ACC112 (cell line): ENCODE data around the gene IGF2R.

Experiments used
- H2AFZ ChIP-seq: fragments of 200-600 bp; sonication (generic); one replicate; pipeline ENCODE4 v1.6.0; 2017; ENCODE audit warnings: antibody characterized with exemption, low read length; ENCODE audit not compliant: unreplicated experiment
- H3K27ac ChIP-seq: fragments of 200-600 bp; sonication (generic); 2 replicates; pipeline ENCODE4 v1.5.1; 2014; ENCODE audit warnings: low read depth, mild to moderate bottlenecking, antibody characterized with exemption, low read length, moderate library complexity
- H3K27me3 ChIP-seq: fragments of 200-600 bp; sonication (generic); 2 replicates; pipeline ENCODE4 v1.6.1; 2014; ENCODE audit warnings: mild to moderate bottlenecking, antibody characterized with exemption, low read length, moderate library complexity, mixed read lengths; ENCODE audit not compliant: insufficient read depth
- H3K36me3 ChIP-seq: fragments of 200-600 bp; sonication (generic); 2 replicates; pipeline ENCODE4 v1.6.1; 2016; ENCODE audit warnings: mild to moderate bottlenecking, antibody characterized with exemption, low read length, moderate library complexity, mixed read lengths; ENCODE audit not compliant: insufficient read depth
- H3K4me1 ChIP-seq: fragments of 200-600 bp; sonication (generic); one replicate; pipeline ENCODE4 v1.6.1; 2016; ENCODE audit warnings: low read length, mixed read lengths; ENCODE audit not compliant: insufficient read depth, unreplicated experiment, control insufficient read depth
- H3K4me3 ChIP-seq: fragments of 200-600 bp; sonication (generic); 2 replicates; pipeline ENCODE4 v1.5.1; 2014; ENCODE audit warnings: mild to moderate bottlenecking, low read depth, low read length
- H3K79me2 ChIP-seq: fragments of 200-600 bp; sonication (generic); one replicate; pipeline ENCODE4 v1.6.0; 2016; ENCODE audit warnings: low read length; ENCODE audit not compliant: control insufficient read depth, unreplicated experiment, insufficient read depth

The IGF2R gene

DNA sequence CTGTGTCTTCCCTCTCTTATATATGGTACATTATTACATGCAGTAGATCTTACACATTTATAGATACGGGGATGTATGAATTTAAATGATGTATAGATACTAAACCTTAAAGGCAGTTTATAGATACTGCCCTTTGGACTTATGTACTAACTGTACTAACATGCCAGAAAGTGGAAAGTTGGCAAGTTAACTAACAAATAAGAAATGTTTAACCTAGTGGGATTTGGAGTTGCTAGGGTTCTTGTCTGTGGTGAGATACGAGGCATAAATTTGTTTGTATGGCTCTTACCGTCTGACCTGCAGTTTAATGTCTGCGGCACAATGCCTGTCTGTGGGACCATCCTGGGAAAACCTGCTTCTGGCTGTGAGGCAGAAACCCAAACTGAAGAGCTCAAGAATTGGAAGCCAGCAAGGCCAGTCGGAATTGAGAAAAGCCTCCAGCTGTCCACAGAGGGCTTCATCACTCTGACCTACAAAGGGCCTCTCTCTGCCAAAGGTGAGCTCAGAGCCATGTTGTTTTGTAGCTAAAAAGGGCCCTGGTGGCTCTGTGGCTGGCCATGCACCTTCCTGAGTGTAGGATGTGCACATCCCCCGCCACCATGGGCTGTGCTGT is 89.8 kb downstream of the IGF2R start:
- Histone ChIP-seq H3K79me2 (no peaks in the 10 kb centered on the region), H3K27me3 (no peaks in the 10 kb centered on the region), H3K27ac (no peak overlapping the region), H3K4me3 (no peak overlapping the region), H3K4me1 (no peaks in the 10 kb centered on the region), H2AFZ (no peak overlapping the region), H3K36me3 (peaks cover 33% of the 10 kb centered on the region)

- Histone ChIP-seq H2AFZ (no peak overlapping the region), H3K4me3 (no peak overlapping the region), H3K4me1 (no peaks in the 10 kb centered on the region), H3K36me3 (peaks cover 46% of the 10 kb centered on the region), H3K79me2 (no peaks in the 10 kb centered on the region), H3K27ac (no peak overlapping the region), H3K27me3 (no peaks in the 10 kb centered on the region)
Measured at GRCh38 chr6:160060221-160060620, 91.3 kb downstream of the IGF2R start.

- H3K79me2 ChIP-seq = no peaks in the 10 kb centered on the region
- H3K27me3 ChIP-seq = no peaks in the 10 kb centered on the region
- peaks cover 46% of the 10 kb centered on the region for H3K36me3 ChIP-seq
- H3K4me1 ChIP-seq = no peaks in the 10 kb centered on the region
- H3K27ac ChIP-seq = no peak overlapping the region
- H2AFZ ChIP-seq = no peak overlapping the region
- no peak overlapping the region for H3K4me3 ChIP-seq
Measured at GRCh38 chr6:160060920-160061447, 92.1 kb downstream of the IGF2R start.

- Histone ChIP-seq H3K79me2 (no peaks in the 10 kb centered on the region), H3K27ac (no peak overlapping the region), H3K4me3 (no peak overlapping the region), H3K27me3 (no peaks in the 10 kb centered on the region), H3K4me1 (no peaks in the 10 kb centered on the region), H3K36me3 (peaks cover 41% of the 10 kb centered on the region), H2AFZ (no peak overlapping the region)
Measured at GRCh38 chr6:160063771-160064413, 95.0 kb downstream of the IGF2R start.

DNA sequence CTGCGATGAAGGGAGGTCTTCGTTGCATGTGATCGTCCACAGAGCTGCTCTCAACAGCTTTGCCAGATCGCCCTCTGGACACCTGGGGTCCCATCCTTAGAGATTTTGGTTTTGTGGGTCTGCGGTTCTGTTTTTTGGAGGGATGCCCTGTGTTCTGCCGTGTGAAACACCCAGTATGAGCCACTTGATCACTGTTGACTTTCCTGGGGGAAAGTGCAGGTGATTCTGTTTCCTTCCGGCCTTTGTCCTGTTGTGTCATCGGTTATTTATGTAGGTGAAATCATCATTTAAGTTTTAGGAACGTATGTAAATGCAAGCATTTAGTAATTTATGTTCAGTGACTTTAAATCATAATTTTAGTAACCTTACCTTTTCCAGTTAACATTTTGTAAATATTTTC is 96.3 kb downstream of the IGF2R start:
- H3K36me3 ChIP-seq = peaks cover 42% of the 10 kb centered on the region
- H3K4me3 ChIP-seq = no peak overlapping the region
- H3K27ac ChIP-seq = no peak overlapping the region
- no peaks in the 10 kb centered on the region for H3K79me2 ChIP-seq
- H2AFZ ChIP-seq = no peak overlapping the region
- no peaks in the 10 kb centered on the region for H3K4me1 ChIP-seq
- no peaks in the 10 kb centered on the region for H3K27me3 ChIP-seq

GRCh38 chr6:160067564-160067963 is 98.7 kb downstream of the IGF2R start:
- H3K79me2 ChIP-seq = no peaks in the 10 kb centered on the region
- H3K27ac ChIP-seq = no peak overlapping the region
- no peak overlapping the region for H3K4me3 ChIP-seq
- H3K36me3 ChIP-seq = peaks cover 39% of the 10 kb centered on the region
- no peak overlapping the region for H2AFZ ChIP-seq
- H3K27me3 ChIP-seq = no peaks in the 10 kb centered on the region
- H3K4me1 ChIP-seq = no peaks in the 10 kb centered on the region

- Histone ChIP-seq H3K4me1 (no peaks in the 10 kb centered on the region), H3K79me2 (no peaks in the 10 kb centered on the region), H3K27ac (no peak overlapping the region), H2AFZ (no peak overlapping the region), H3K36me3 (peaks cover 43% of the 10 kb centered on the region), H3K4me3 (no peak overlapping the region), H3K27me3 (no peaks in the 10 kb centered on the region)
Measured at GRCh38 chr6:160068346-160068745, 99.5 kb downstream of the IGF2R start.

GRCh38 chr6:160069050-160069454 is 100.2 kb downstream of the IGF2R start:
- Histone ChIP-seq H3K36me3 (peaks cover 44% of the 10 kb centered on the region; the same call in 1 of the 2 replicates), H3K4me3 (no peak overlapping the region)

GRCh38 chr6:160069459-160069858 is 100.6 kb downstream of the IGF2R start:
- Histone ChIP-seq H3K27me3 (no peaks in the 10 kb centered on the region), H2AFZ (no peak overlapping the region), H3K4me3 (no peak overlapping the region), H3K79me2 (no peaks in the 10 kb centered on the region), H3K36me3 (peaks cover 43% of the 10 kb centered on the region; the same call in 1 of the 2 replicates), H3K27ac (no peak overlapping the region), H3K4me1 (no peaks in the 10 kb centered on the region)

More at GRCh38 chr6:160069050-160069454, 100.2 kb downstream of the IGF2R start:
- Histone ChIP-seq H3K27ac (no peak overlapping the region), H3K4me1 (no peaks in the 10 kb centered on the region), H3K27me3 (no peaks in the 10 kb centered on the region), H3K79me2 (no peaks in the 10 kb centered on the region), H2AFZ (no peak overlapping the region)

- Histone ChIP-seq H3K36me3 (peaks cover 39% of the 10 kb centered on the region; the same call in 1 of the 2 replicates), H3K4me3 (no peak overlapping the region), H3K79me2 (no peaks in the 10 kb centered on the region), H3K27me3 (no peaks in the 10 kb centered on the region), H3K27ac (no peak overlapping the region), H2AFZ (no peak overlapping the region), H3K4me1 (no peaks in the 10 kb centered on the region)
Measured at GRCh38 chr6:160070427-160070826, 101.5 kb downstream of the IGF2R start.

- H3K36me3 ChIP-seq = peaks cover 40% of the 10 kb centered on the region; the same call in 1 of the 2 replicates
- no peaks in the 10 kb centered on the region for H3K79me2 ChIP-seq
Measured at GRCh38 chr6:160070831-160071230, 101.9 kb downstream of the IGF2R start.

More at GRCh38 chr6:160070831-160071230, 101.9 kb downstream of the IGF2R start:
- Histone ChIP-seq H3K27me3 (no peaks in the 10 kb centered on the region), H3K4me3 (no peak overlapping the region), H2AFZ (no peak overlapping the region), H3K27ac (no peak overlapping the region), H3K4me1 (no peaks in the 10 kb centered on the region)
